ENCODE measurements around the gene RRP36. TPM values are rescaled to one million over a fixed set of nuclear protein-coding genes. Genes with fewer than 3 reads are reported as not detected.
A peak's percentile ranks its signal among the peaks of the same experiment; 100 is the strongest.

RRP36 gene
- total and polyA plus RNA-seq, 12 donors = 19.4 to 43.6 (median 25.6) TPM

GRCh38 chr6:43061861-43062260, 40.4 kb downstream of the RRP36 start:
- Histone ChIP-seq H3K4me3 (no peak overlapping the region), H3K36me3 (peaks cover 0 to 69% (median 14%) of the 10 kb centered on the region in 9 donors), H3K27me3 (no peaks in the 10 kb centered on the region), H3K27ac (no peak overlapping the region), H3K4me1 (peaks cover 8 to 33% (median 25%) of the 10 kb centered on the region in 9 donors), H3K9me3 (no peaks in the 10 kb centered on the region)
- ATAC-seq (no peak), DNase-seq (no peak)
- intact Hi-C loops (cut with DNase I) = no loop called here
- TF ChIP-seq, protein P1, sequence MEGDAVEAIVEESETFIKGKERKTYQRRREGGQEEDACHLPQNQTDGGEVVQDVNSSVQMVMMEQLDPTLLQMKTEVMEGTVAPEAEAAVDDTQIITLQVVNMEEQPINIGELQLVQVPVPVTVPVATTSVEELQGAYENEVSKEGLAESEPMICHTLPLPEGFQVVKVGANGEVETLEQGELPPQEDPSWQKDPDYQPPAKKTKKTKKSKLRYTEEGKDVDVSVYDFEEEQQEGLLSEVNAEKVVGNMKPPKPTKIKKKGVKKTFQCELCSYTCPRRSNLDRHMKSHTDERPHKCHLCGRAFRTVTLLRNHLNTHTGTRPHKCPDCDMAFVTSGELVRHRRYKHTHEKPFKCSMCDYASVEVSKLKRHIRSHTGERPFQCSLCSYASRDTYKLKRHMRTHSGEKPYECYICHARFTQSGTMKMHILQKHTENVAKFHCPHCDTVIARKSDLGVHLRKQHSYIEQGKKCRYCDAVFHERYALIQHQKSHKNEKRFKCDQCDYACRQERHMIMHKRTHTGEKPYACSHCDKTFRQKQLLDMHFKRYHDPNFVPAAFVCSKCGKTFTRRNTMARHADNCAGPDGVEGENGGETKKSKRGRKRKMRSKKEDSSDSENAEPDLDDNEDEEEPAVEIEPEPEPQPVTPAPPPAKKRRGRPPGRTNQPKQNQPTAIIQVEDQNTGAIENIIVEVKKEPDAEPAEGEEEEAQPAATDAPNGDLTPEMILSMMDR (IDR thresholded peaks at IDR 0.05) = no peak
- WGBS, 2 donors = 76 to 81% methylated on average over 2 of the region's 2 CpGs

DNA sequence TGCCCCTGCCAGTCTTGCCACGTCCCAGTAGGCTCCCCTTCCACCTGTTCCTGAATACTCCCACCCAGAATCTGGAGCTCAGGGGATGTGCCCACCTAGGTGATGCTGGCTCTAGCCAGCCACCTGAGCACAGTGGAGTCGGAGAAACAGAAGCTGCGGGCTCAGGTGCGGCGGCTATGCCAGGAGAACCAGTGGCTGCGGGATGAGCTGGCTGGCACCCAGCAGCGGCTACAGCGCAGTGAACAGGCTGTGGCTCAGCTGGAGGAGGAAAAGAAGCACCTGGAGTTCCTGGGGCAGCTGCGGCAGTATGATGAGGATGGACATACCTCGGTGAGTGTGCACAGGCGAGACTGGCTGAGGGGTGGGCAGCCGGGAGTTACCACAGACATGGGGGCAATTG, 41.4 kb downstream of the RRP36 start:
- intact Hi-C loops (cut with DNase I) = no loop called here
- ATAC-seq = no peak

DNA sequence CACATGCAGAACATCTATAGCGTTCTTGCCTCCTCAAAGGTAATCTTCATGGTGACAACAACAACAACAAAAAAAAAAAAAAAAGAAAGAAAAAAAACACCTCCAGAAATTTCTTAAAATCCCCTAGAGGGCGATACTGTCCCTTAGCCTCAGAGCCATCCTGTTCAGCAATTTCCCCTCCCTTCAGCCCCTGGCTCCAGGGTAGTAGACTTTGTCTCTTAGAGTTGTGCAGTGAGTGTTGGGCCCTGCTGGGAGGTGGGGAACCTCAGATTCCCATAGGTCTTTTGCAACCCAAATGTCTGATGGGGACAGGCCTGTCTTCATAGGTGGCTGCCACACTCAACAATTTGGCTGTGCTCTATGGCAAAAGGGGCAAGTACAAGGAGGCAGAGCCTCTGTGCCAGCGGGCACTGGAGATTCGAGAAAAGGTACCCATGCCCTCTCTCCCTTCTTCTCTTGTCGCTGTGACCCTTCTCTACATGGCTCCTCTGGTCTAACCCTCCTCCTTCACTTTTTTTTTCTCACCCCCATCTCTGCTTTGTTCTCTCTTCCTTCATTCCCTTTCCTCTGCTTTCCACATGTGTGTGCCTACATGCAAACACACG, 48.7 kb downstream of the RRP36 start:
- Histone ChIP-seq H3K36me3 (peaks cover 0 to 93% (median 24%) of the 10 kb centered on the region in 9 donors), H3K9me3 (no peaks in the 10 kb centered on the region), H3K27me3 (no peaks in the 10 kb centered on the region), H3K27ac (no peak overlapping the region), H3K4me3 (no peak overlapping the region), H3K4me1 (no peaks in the 10 kb centered on the region)
- ATAC-seq (peak in 1 of 8 donors; percentile 27), DNase-seq (no peak)
- intact Hi-C loops (cut with DNase I) = loop anchor here in 3 of 10 donors (5.0 to 10.0 kb wide), 3 partner anchors 57 to 72 kb away; no protein-coding TSS in a partner anchor
- TF ChIP-seq, protein P1 (IDR thresholded peaks at IDR 0.05) = peak in 8 of 9 donors; percentile 13 to 56 (median 43)
- WGBS, 2 donors = 66 to 69% methylated on average over 6 of the region's 6 CpGs

More for the DNA sequence above, 41.4 kb downstream of the RRP36 start:
- Histone ChIP-seq H3K4me1 (peaks cover 8 to 28% (median 22%) of the 10 kb centered on the region in 9 donors), H3K4me3 (no peak overlapping the region), H3K27me3 (no peaks in the 10 kb centered on the region), H3K27ac (no peak overlapping the region), H3K36me3 (peaks cover 0 to 67% (median 15%) of the 10 kb centered on the region in 9 donors), H3K9me3 (no peaks in the 10 kb centered on the region)
- WGBS, 2 donors = 93 to 94% methylated on average over 12 of the region's 12 CpGs
- DNase-seq = no peak
- TF ChIP-seq, protein P1 (IDR thresholded peaks at IDR 0.05) = no peak

- intact Hi-C loops (cut with DNase I) = loop anchor here in 4 of 10 donors (5.0 to 10.0 kb wide), 4 partner anchors 52 to 493 kb away; no protein-coding TSS in a partner anchor
- H3K4me1 ChIP-seq = peaks cover 3 to 18% (median 10%) of the 10 kb centered on the region in 9 donors
- H3K27ac ChIP-seq = no peak overlapping the region
- no peaks in the 10 kb centered on the region for H3K9me3 ChIP-seq
- ATAC-seq (peak in 4 of 8 donors; percentile 23 to 62 (median 38)), DNase-seq (no peak)
- 69 to 74% methylated on average over 6 of the region's 6 CpGs for WGBS, 2 donors
- H3K36me3 ChIP-seq = peaks cover 0 to 50% (median 18%) of the 10 kb centered on the region in 9 donors
- TF ChIP-seq, protein P1 (IDR thresholded peaks at IDR 0.05) = no peak
- H3K27me3 ChIP-seq = peaks cover 0 to 18% (median 15%) of the 10 kb centered on the region in 7 donors
- no peak overlapping the region for H3K4me3 ChIP-seq
These were observed 53.6 kb downstream of the RRP36 start for GRCh38 chr6:43074847-43075669.
